Activated T-helper 1 cell treated with anti-CD3 and anti-CD28 coated beads, Interleukin-12 subunit alpha, Interleukin-12 subunit beta, Interleukin-2, Interleukin-4 antibody, amounts not matched to agents 30 ng/mL and 10 ng/mL and 1 ng/mL, durations not matched to agents 14 hours and 24 hours and 36 hours (primary cell): ENCODE results near the gene IRF9. TPM values are rescaled to one million over a fixed set of nuclear protein-coding genes. Genes with fewer than 3 reads are reported as not detected.

Source experiments
- DNase-seq: peaks from one replicate; pipeline ENCODE4 v3.0.0; 2021; ENCODE audit warnings: low spot score
- H3K27ac Mint-ChIP-seq: one replicate; pipeline ENCODE4 v1.8.0; 2021; ENCODE audit warnings: mild to moderate bottlenecking, mixed read lengths
- H3K27me3 Mint-ChIP-seq: one replicate; pipeline ENCODE4 v1.8.0; 2022; ENCODE audit warnings: mild to moderate bottlenecking, moderate library complexity, mixed read lengths; ENCODE audit not compliant: insufficient read depth
- H3K36me3 Mint-ChIP-seq: one replicate; pipeline ENCODE4 v1.8.0; 2021; ENCODE audit warnings: low read depth, mixed read lengths
- H3K4me1 Mint-ChIP-seq: one replicate; pipeline ENCODE4 v1.8.0; 2021; ENCODE audit warnings: low read depth, mixed read lengths
- H3K4me3 Mint-ChIP-seq: one replicate; pipeline ENCODE4 v1.8.0; 2021; ENCODE audit warnings: mild to moderate bottlenecking, moderate library complexity, mixed read lengths
- H3K9me3 Mint-ChIP-seq: one replicate; pipeline ENCODE4 v1.8.0; 2021; ENCODE audit warnings: mixed read lengths
- intact Hi-C: fragments of 100-400 bp; cut with micrococcal nuclease; formaldehyde crosslinking; loops from one replicate; pipeline ENCODE4 v1.15.1; 2024
- total RNA-seq: library from RNA; stranded (reverse); gene quantifications from 2 replicates; pipeline ENCODE4 v1.2.3, GENCODE V29; 2022

IRF9 gene
- total RNA-seq, 1 donor from 2014 or later = 152 TPM

DNA sequence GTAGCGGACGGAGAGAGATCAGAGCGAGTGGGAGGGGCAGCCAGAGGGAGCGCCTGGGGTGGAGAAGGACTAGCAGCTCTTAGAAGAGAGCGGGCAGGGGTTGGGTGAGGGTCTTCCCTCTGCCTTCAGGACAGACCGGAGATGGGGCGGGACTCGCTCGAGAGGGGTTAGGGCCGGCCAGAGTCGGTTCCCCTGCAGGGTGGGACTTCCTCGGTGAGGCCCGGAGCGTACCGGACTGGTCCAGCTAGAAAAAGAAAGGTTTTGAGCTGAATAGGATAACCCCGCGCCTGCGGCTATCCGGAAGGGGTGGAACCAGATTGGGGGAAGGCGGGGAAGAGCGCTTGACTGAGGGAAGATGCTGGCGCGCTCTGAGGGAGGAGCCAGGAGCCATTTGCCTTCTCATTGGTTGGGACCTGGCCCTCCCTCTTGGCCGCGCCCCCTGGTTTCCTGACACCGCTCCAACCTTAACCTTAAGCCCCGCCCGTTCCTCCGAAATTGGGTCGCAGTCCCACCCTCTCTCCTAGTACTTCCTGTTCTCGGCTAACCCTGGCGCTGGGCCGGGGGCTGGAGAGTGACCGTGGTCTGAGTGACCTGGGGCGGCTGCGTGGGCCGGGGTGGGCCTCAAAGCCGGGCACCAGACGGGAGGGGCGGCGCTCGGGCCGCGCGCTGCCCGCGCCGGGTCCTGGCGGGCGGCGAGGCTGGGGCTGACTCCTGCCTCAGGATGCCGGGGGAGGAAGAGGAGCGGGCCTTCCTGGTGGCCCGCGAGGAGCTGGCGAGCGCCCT lies 13.9 kb upstream of the IRF9 start, which contains the start of gene RNF31:
TSS of gene RNF31 (plus strand) at position 521 of the 783 bp plus-strand sequence. CDS start at position 722, 201 bp downstream.
- intact Hi-C loops = loop anchor here (1.0 to 10.0 kb wide), 14 partner anchors 11 to 822 kb away; partner anchors contain the start of genes CARMIL3, CHMP4A, DCAF11 and GMPR2
- Mint-ChIP-seq H3K4me3 (peak within 1 kb of the TSS; percentile 94), H3K4me1 (peaks cover 62% of the 10 kb centered on the region), H3K27ac (peak within 1 kb of the TSS; percentile 98), H3K9me3 (no peaks in the 10 kb centered on the region), H3K36me3 (peaks cover 64% of the 10 kb centered on the region), H3K27me3 (no peaks in the 10 kb centered on the region)
- peak; percentile 97 for DNase-seq

DNA sequence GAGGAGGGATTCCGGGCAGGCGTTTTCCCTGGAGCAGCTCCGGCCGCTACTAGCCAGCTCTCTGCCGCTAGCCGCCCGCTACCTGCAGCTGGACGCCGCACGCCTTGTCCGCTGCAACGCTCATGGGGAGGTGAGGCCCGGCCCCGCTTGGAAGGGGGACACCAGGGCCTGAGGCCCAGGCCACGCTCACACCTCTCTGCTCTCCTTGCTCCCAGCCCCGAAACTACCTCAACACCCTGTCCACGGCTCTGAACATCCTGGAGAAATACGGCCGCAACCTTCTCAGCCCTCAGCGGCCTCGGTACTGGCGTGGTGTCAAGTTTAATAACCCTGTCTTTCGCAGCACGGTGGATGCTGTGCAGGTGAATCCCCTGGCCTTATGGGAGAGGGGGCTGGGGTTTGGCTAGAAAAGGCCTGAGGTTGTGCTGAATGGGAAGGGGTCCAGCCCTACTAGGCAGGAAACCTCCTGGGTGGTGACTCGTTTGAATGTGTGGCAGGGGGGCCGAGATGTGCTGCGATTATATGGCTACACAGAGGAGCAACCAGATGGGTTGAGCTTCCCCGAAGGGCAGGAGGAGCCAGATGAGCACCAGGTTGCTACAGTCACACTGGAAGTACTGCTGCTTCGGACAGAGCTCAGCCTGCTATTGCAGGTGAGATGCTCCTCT lies 13.2 kb upstream of the IRF9 start:
- no peak for DNase-seq

DNA sequence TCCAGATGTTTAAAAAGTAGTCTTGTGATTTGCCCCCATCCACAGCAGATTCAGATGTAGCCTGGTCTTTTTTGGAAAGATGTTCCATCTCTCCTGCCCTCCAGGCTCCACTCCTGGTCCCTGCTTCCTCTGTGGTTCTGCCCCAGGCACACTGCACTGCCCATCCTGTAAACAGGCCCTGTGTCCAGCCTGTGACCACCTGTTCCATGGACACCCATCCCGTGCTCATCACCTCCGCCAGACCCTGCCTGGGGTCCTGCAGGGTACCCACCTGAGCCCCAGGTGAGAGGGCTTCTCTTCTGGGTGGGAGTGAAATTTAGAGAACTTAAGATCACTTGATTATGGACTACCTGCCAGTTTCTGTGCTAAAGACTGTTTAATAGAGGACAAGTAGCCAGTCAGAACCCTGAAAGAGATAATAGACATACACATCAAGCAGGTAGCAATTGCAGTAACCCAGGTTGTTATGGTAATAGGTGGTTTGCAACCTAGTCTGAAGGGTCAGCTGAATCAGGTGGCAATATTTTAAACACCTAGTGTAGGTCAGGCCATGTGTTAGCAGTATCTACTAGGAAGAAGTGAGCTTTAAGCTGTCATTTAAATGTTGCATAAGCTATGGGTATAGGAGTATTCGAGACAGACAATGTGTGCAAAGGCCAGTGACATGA lies 11.6 kb upstream of the IRF9 start:
- peak overlapping the region; percentile 94 for H3K4me3 Mint-ChIP-seq
- no peaks in the 10 kb centered on the region for H3K9me3 Mint-ChIP-seq
- H3K4me1 Mint-ChIP-seq = peaks cover 44% of the 10 kb centered on the region
- H3K36me3 Mint-ChIP-seq = peaks cover 51% of the 10 kb centered on the region
- no peak for DNase-seq
- intact Hi-C loops = loop anchor here (5.0 to 10.0 kb wide), 2 partner anchors 682 to 825 kb away; partner anchors contain the start of genes NGDN and PABPN1
- H3K27me3 Mint-ChIP-seq = no peaks in the 10 kb centered on the region
- no peak overlapping the region for H3K27ac Mint-ChIP-seq

More for the DNA sequence above, 13.2 kb upstream of the IRF9 start:
- H3K9me3 Mint-ChIP-seq = no peaks in the 10 kb centered on the region
- peak overlapping the region; percentile 65 for H3K27ac Mint-ChIP-seq
- no peaks in the 10 kb centered on the region for H3K27me3 Mint-ChIP-seq
- peaks cover 64% of the 10 kb centered on the region for H3K36me3 Mint-ChIP-seq
- peak overlapping the region; percentile 94 for H3K4me3 Mint-ChIP-seq
- intact Hi-C loops = loop anchor here (1.0 to 10.0 kb wide), 12 partner anchors 13 to 823 kb away; partner anchors contain the start of genes CARMIL3, CHMP4A, DCAF11 and GMPR2
- peaks cover 58% of the 10 kb centered on the region for H3K4me1 Mint-ChIP-seq

GRCh38 chr14:24150061-24150460 lies 11.0 kb upstream of the IRF9 start:
- H3K9me3 Mint-ChIP-seq = no peaks in the 10 kb centered on the region
- H3K27ac Mint-ChIP-seq = peak overlapping the region; percentile 18
- intact Hi-C loops = no loop called here
- no peak for DNase-seq
- H3K27me3 Mint-ChIP-seq = no peaks in the 10 kb centered on the region
- peaks cover 38% of the 10 kb centered on the region for H3K4me1 Mint-ChIP-seq
- H3K36me3 Mint-ChIP-seq = peaks cover 51% of the 10 kb centered on the region
- H3K4me3 Mint-ChIP-seq = no peak overlapping the region

GRCh38 chr14:24150567-24150966 lies 10.5 kb upstream of the IRF9 start:
- no peaks in the 10 kb centered on the region for H3K9me3 Mint-ChIP-seq
- H3K27ac Mint-ChIP-seq = peak overlapping the region; percentile 18
- intact Hi-C loops = no loop called here
- H3K27me3 Mint-ChIP-seq = no peaks in the 10 kb centered on the region
- peaks cover 33% of the 10 kb centered on the region for H3K4me1 Mint-ChIP-seq
- H3K4me3 Mint-ChIP-seq = peak overlapping the region; percentile 50
- no peak for DNase-seq
- H3K36me3 Mint-ChIP-seq = peaks cover 48% of the 10 kb centered on the region

GRCh38 chr14:24150993-24151392 lies 10.1 kb upstream of the IRF9 start:
- Mint-ChIP-seq H3K36me3 (peaks cover 48% of the 10 kb centered on the region), H3K4me3 (no peak overlapping the region), H3K9me3 (no peaks in the 10 kb centered on the region), H3K4me1 (peaks cover 28% of the 10 kb centered on the region), H3K27me3 (no peaks in the 10 kb centered on the region), H3K27ac (no peak overlapping the region)
- intact Hi-C loops = no loop called here
- DNase-seq = no peak

- intact Hi-C loops = no loop called here
- Mint-ChIP-seq H3K4me3 (no peak overlapping the region), H3K36me3 (peaks cover 49% of the 10 kb centered on the region), H3K4me1 (peaks cover 28% of the 10 kb centered on the region), H3K27ac (no peak overlapping the region), H3K9me3 (no peaks in the 10 kb centered on the region), H3K27me3 (no peaks in the 10 kb centered on the region)
- DNase-seq = no peak
Observed at GRCh38 chr14:24151404-24152080, 9.5 kb upstream of the IRF9 start.

DNA sequence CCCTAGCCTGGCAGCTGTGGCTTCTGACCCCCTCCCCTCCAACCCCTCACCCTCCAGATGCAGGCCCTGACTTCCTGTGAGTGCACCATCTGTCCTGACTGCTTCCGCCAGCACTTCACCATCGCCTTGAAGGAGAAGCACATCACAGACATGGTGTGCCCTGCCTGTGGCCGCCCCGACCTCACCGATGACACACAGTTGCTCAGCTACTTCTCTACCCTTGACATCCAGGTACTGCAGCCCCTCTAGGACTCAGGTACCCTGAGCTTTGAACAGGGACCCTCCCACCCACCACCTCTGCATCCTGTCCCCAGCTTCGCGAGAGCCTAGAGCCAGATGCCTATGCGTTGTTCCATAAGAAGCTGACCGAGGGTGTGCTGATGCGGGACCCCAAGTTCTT lies 6.0 kb upstream of the IRF9 start:
- Mint-ChIP-seq H3K9me3 (no peaks in the 10 kb centered on the region), H3K36me3 (peaks cover 53% of the 10 kb centered on the region), H3K4me3 (no peak overlapping the region), H3K27me3 (no peaks in the 10 kb centered on the region), H3K27ac (no peak overlapping the region), H3K4me1 (peaks cover 16% of the 10 kb centered on the region)
- intact Hi-C loops = no loop called here
- no peak for DNase-seq

- Mint-ChIP-seq H3K4me3 (no peak overlapping the region), H3K27ac (peak overlapping the region; percentile 59), H3K27me3 (peaks cover 4% of the 10 kb centered on the region), H3K36me3 (peaks cover 48% of the 10 kb centered on the region), H3K9me3 (no peaks in the 10 kb centered on the region), H3K4me1 (peaks cover 21% of the 10 kb centered on the region)
- no peak for DNase-seq
- intact Hi-C loops = no loop called here
Observed at GRCh38 chr14:24156840-24157239, 4.2 kb upstream of the IRF9 start.

GRCh38 chr14:24157331-24157730 lies 3.7 kb upstream of the IRF9 start:
- no peak for DNase-seq
- Mint-ChIP-seq H3K27me3 (peaks cover 4% of the 10 kb centered on the region), H3K9me3 (no peaks in the 10 kb centered on the region), H3K4me3 (no peak overlapping the region), H3K27ac (peak overlapping the region; percentile 59), H3K36me3 (peaks cover 49% of the 10 kb centered on the region), H3K4me1 (peaks cover 26% of the 10 kb centered on the region)
- intact Hi-C loops = no loop called here

DNA sequence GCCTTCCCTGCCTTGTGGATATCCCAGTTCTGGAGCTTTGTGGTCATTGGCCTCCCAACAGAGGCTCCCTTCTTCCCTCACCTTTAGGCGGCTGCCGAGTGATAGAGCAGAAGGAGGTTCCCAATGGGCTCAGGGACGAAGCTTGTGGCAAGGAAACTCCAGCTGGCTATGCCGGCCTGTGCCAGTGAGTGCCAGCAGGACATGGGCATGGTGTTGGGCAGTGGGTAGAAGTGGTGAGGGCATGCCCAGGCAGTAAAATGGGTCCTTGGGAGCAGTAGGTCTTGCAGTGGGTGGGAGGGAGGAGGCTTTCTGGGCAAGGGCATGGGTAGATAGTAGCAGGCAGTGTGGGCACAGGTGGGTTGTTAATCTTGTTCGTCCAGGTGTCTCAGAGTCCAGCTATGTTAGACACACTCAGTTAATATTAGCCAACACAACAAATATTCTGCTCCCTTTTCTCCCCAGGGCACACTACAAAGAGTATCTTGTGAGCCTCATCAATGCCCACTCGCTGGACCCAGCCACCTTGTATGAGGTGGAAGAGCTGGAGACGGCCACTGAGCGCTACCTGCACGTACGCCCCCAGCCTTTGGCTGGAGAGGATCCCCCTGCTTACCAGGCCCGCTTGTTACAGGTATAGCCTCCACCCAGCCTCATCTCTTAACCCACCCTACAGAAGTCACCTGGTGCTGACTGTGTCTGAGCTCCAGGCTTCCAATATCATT lies 1.1 kb upstream of the IRF9 start:
- H3K9me3 Mint-ChIP-seq = no peaks in the 10 kb centered on the region
- peaks cover 48% of the 10 kb centered on the region for H3K4me1 Mint-ChIP-seq
- H3K36me3 Mint-ChIP-seq = peaks cover 59% of the 10 kb centered on the region
- H3K27ac Mint-ChIP-seq = peak overlapping the region; percentile 99
- no peak for DNase-seq
- intact Hi-C loops = loop anchor here (2.0 to 5.0 kb wide), 2 partner anchors 107 to 272 kb away; partner anchors contain the start of gene CARMIL3
- peak overlapping the region; percentile 47 for H3K4me3 Mint-ChIP-seq
- peaks cover 4% of the 10 kb centered on the region for H3K27me3 Mint-ChIP-seq

DNA sequence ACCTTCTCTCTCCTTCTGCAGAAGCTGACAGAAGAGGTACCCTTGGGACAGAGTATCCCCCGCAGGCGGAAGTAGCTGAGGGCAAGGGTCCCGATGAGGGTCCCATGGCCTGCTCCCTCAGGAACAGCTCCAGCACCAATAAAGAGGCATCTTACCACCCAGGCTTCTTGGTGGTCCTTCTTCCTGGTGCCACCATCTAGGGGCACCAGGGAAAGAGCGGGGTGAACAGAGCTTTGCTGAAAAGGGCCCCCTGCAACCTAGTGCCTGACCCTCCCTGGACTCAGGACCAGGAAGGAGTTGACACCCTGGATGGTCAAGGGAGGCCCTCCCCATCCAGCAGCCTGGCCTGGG lies 591 bp upstream of the IRF9 start:
- peaks cover 53% of the 10 kb centered on the region for H3K4me1 Mint-ChIP-seq
- peaks cover 4% of the 10 kb centered on the region for H3K27me3 Mint-ChIP-seq
- H3K27ac Mint-ChIP-seq = peak overlapping the region; percentile 99
- DNase-seq = no peak
- peak overlapping the region; percentile 47 for H3K4me3 Mint-ChIP-seq
- H3K9me3 Mint-ChIP-seq = no peaks in the 10 kb centered on the region
- H3K36me3 Mint-ChIP-seq = peaks cover 64% of the 10 kb centered on the region
- intact Hi-C loops = loop anchor here (2.0 to 5.0 kb wide), 2 partner anchors 108 to 272 kb away; partner anchors contain the start of gene CARMIL3
